Measurements from ENCODE around the gene TMEM43. TPM values are rescaled to one million over a fixed set of nuclear protein-coding genes. Genes with fewer than 3 reads are reported as not detected.

TMEM43 gene
- total and polyA plus RNA-seq, 2 of the 8 experiments (the other 6 are each of a cell fraction or from before 2014, with no cell fraction given): 27.0 to 33.7 TPM

GRCh38 chr3:14133188-14133800 is 8.4 kb downstream of the TMEM43 start:
- Histone ChIP-seq H3K27me3 (replicated peaks in 1 of 4; ENCODE audit: control insufficient read depth in 3 of 4, extremely low read depth in 1 of 4, insufficient read depth in 3 of 4, low read length in 3 of 4) (no peaks in the 10 kb centered on the region), H3K4me2 (ENCODE audit: insufficient read depth in 1 of 2, low read depth in 2 of 2, low read length in 2 of 2) (no peak overlapping the region), H3K23ac (ENCODE audit: insufficient read length) (no peak overlapping the region), H3K79me1 (ENCODE audit: low read depth, low read length) (no peaks in the 10 kb centered on the region), H3K23me2 (ENCODE audit: low read depth, low read length) (no peaks in the 10 kb centered on the region), H3K4me1 (replicated peaks in 1 of 4; ENCODE audit: control insufficient read depth in 3 of 4, insufficient read depth in 4 of 4, low read length in 3 of 4) (no peaks in the 10 kb centered on the region), H3K36me3 (ENCODE audit: control insufficient read depth in 2 of 4, insufficient read depth in 4 of 4, low read length in 3 of 4) (peaks cover 12 to 45% (median 30%) of the 10 kb centered on the region in 4 experiments), H4K20me1 (replicated peaks in 1 of 2; ENCODE audit: control insufficient read depth in 1 of 2, insufficient read depth in 2 of 2, low read length in 2 of 2) (peaks cover 0 to 10% of the 10 kb centered on the region in 2 experiments), H3K79me2 (ENCODE audit: control insufficient read depth in 1 of 2, insufficient read depth in 2 of 2, low read length in 2 of 2) (0 out of 4 replicates have a peak, but pooled peaks cover 0 to 3% of the 10 kb centered on the region in 2 experiments), H2AFZ (ENCODE audit: low read length) (no peak overlapping the region), H3K9me3 (ENCODE audit: insufficient read depth in 2 of 2, low read depth in 1 of 2, low read length in 1 of 2) (no peaks in the 10 kb centered on the region), H4K8ac (ENCODE audit: extremely low read depth, insufficient read depth, low read length) (no peak overlapping the region), H3K27ac (ENCODE audit: low read depth, low read length) (no peak overlapping the region), H3K4me3 (ENCODE audit: extremely low read depth in 1 of 4, insufficient read depth in 2 of 4, low read depth in 3 of 4, low read length in 4 of 4) (no peak overlapping the region), H2BK12ac (ENCODE audit: low read depth, low read length) (no peak overlapping the region), H4K5ac (ENCODE audit: insufficient read length, low read depth, low read length) (no peak overlapping the region), H2BK20ac (ENCODE audit: low read length) (no peak overlapping the region), H3K4ac (replicated peaks; ENCODE audit: insufficient read length, low read depth, low read length) (no peak overlapping the region), H2AK5ac (ENCODE audit: low read depth, low read length) (no peak overlapping the region), H4K91ac (replicated peaks; ENCODE audit: insufficient read length, low read length) (no peak overlapping the region), H3K14ac (ENCODE audit: insufficient read length) (no peak overlapping the region), H3K9ac (replicated peaks in 1 of 4; ENCODE audit: extremely low read depth in 1 of 4, low read depth in 3 of 4, low read length in 3 of 4) (no peak overlapping the region), H3K56ac (replicated peaks; ENCODE audit: insufficient read length, low read depth, low read length) (no peak overlapping the region), H3K18ac (ENCODE audit: extremely low read depth, low read length) (no peak overlapping the region), H2BK5ac (ENCODE audit: low read depth, low read length) (no peak overlapping the region), H2BK120ac (replicated peaks; ENCODE audit: low read depth, low read length) (no peak overlapping the region), H2BK15ac (ENCODE audit: low read length) (no peak overlapping the region)
- ChIA-PET CTCF (ENCODE audit: partially characterized antibody) (interaction anchor here (1.1 to 1.5 kb wide), 2 partner anchors 18 to 237 kb away, joined by 5 to 6 read pairs; no protein-coding TSS in a partner anchor), POLR2A (ENCODE audit: partially characterized antibody) (interaction anchor here (0.6 to 1.3 kb wide), 5 partner anchors 8 to 241 kb away, joined by 3 to 5 read pairs (median 3); no protein-coding TSS in a partner anchor)
- WGBS, 2 experiments (ENCODE audit: extremely low coverage in 1 of 2, insufficient coverage in 1 of 2, insufficient read length in 1 of 2, insufficient replicate concordance in 2 of 2, low coverage in 1 of 2, low lambda C conversion rate in 2 of 2, missing lambda C conversion rate in 1 of 2): 87% methylated on average over 9 of the region's 10 CpGs; no CpG with 5 or more reads in 1 of the 2 experiments
- DNase-seq (ENCODE audit: low read depth in 1 of 2, low spot score in 2 of 2) (no peak), FAIRE-seq (no peak)
- TF ChIP-seq POU5F1 (IDR thresholded peaks at IDR 0.05; ENCODE audit: low read depth, low read length): no peak
